ENCODE data around the gene NDUFB11.

GRCh38 chrX:47162927-47163583 lies 18.6 kb upstream of the NDUFB11 start:
- TF ChIP-seq EZH2 (IDR thresholded peaks at IDR 0.05; ENCODE audit: borderline replicate concordance, low read depth, low read length, severe bottlenecking) (no peak), CTCF (IDR thresholded peaks at IDR 0.05; ENCODE audit: extremely low read depth in 1 of 2, insufficient read depth in 1 of 2, low read depth in 1 of 2, low read length in 2 of 2) (no peak), POLR2A (IDR thresholded peaks at IDR 0.05; ENCODE audit: low read depth, low read length) (no peak), MAX (IDR thresholded peaks at IDR 0.05; ENCODE audit: insufficient read depth, insufficient read length) (no peak), POLR2AphosphoS5 (IDR thresholded peaks at IDR 0.05; ENCODE audit: insufficient read depth, low read depth, low read length) (no peak), FOS (IDR thresholded peaks at IDR 0.05; ENCODE audit: borderline replicate concordance, insufficient read depth, low read length) (no peak), GATA2 (IDR thresholded peaks at IDR 0.05; ENCODE audit: insufficient read depth, insufficient read length, low read depth, low read length) (no peak), JUN (IDR thresholded peaks at IDR 0.05; ENCODE audit: borderline replicate concordance, insufficient read depth, insufficient read length, low read depth) (no peak), MYC (IDR thresholded peaks at IDR 0.05; ENCODE audit: low read depth, low read length) (no peak)
